ENCODE data around the gene REG3G.
"Not testable (repeated sequence)": the region's sequence is repeated elsewhere in the genome, so short reads cannot be mapped to it uniquely, and the experiment has no call there.

REG3G gene

DNA sequence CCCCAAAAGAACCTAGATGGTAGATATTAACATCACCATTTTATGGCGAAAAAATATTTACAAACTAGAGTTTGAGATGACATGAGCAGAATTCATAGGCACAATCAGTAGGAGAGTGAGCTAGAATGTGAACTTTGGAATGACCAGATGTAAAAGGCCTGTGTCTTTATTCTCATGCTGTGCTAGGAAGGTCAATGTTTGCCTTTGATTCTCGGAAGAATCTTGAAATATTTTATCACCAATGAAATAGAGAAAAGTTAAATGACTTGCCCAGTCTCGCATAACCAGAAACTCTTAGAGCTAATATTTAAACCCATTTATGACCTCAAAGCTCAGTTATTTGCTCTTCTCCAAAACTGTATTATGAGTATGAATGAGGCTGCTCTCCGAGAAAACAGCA, 9.2 kb upstream of the REG3G start:
- DNase-seq (ENCODE audit: low read depth in 2 of 2) = no peak

DNA sequence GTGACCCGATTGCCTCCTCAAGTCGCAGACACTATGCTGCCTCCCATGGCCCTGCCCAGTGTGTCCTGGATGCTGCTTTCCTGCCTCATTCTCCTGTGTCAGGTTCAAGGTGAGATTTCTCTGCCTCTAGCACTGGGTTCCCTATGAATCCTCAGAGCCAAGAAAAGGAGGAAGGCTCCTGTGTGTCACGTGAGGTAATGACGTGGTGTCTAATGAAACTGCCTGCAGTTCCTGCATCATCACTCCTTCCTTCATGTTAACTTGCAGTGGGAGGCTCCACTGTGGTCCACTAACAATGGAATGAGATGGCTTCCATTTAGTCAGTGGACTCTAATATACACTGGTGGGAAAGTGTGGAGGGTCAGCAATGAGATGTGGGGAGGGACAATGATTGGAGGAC, 559 bp downstream of the REG3G start:
- no peak for DNase-seq (ENCODE audit: low read depth in 2 of 2)

DNA sequence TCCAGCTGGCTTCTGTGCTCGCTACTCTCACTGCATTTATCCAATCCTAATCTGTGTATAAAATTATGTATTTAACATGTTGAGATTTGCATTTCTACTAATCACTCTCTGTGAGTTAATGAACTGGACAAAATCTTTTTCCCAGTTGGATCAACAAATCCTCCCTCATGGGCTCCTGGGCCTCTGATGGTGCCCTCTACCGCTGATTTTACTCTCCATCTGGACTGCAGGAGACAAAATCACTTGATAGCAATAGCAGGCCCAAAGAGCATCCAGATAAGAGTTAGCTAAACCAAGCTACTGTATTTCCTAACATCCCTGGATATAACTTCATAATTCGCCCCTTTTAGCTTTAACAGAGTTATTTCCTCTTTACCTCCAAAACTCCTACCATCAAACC, 14.4 kb downstream of the REG3G start:
- DNase-seq (ENCODE audit: low read depth in 2 of 2) = no peak

DNA sequence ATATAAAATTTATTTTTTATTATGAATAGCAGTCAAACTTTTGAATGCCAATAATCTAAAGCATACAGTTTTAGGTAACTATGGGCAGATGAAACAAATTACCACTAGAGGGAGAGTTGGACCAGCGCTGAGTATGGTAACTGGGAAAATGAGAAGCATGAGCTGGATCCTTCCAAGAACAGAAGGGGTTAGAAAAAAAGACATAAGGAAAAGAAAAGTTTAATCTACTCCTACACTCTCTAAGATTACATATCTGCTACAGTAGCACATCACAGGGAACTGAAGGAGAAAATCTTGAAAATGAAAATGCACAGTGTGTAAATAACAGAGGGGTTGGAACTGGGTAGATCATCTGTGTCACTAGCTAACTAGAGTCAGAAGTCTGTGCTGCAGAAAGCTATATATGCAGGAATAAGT, 15.5 kb downstream of the REG3G start:
- DNase-seq (ENCODE audit: low read depth in 2 of 2) = no peak

DNA sequence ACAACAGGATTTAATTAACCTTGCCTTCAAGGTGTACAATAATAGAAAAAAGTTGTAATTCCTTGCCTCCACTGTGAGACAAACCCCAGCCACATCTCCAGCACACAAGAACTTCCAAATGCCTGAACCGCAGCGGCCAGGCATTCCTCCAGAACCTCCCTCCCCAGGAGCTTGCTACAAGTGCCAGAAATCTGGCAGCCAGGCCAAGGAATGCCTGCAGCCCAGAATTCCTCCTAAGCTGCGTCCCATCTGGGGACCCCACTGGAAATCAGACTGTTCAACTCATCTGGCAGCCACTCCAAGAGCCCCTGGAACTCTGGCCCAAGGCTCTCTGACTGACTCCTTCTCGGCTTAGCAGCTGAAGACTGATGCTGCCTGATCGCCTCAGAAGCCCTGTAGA, 28.0 kb downstream of the REG3G start:
- not testable (repeated sequence) for DNase-seq (ENCODE audit: low read depth in 2 of 2)

DNA sequence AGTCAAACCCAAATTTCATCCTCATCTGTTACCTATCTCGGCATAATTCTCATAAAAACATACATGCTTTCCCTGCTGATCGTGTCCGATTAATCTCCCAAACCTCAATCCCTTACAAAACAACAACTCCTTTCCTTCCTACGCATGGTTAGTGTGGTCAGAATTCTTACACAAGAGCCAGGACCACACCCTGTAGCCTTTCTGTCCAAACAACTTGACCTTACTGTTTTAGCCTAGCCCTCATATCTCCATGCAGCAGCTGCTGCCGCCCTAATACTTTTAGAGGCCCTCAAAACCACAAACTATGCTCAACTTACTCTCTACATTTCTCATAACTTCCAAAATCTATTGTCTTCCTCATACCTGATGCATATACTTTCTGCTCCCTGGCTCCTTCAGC, 29.3 kb downstream of the REG3G start:
- not testable (repeated sequence) for DNase-seq (ENCODE audit: low read depth in 2 of 2)

DNA sequence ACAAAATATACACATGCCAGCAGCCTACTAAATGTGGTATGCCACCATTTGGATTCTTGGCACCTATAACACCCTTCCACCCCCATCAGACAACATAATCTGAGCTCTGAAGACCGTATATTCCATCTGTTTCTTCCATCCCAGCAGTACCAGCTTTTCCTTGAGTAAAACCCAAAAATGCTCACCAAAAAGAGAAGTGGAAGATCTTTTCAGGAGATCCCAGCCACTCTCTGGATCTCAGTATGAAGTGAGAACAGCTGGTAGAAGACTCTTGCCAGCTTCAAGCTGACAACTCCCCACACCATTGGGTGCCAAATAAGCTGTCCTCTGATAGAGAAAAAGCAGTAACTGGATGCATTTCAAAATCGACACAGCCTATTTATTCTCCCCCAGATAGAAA, 39.7 kb downstream of the REG3G start:
- no peak for DNase-seq (ENCODE audit: low read depth in 2 of 2)

DNA sequence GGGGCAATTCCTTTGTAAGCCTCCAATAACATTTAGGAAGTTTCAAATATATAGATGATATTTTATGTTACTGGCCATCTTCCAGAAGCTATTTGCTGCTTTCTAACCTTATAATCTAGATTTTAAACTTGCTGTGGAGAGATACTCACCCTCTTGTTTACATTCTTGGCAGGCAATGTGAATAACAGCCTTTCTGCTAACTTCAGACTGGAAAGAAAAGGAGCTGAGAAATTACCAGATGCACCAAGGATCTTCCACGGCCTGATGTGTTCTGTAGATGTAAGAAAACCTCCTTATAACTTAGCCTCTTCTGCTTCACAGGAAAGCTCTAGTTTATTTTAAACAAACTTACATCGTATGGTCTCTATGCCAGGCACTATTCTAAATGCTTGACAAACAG, 45.6 kb downstream of the REG3G start:
- no peak for DNase-seq (ENCODE audit: low read depth in 2 of 2)
